ENCODE measurements around the gene HMGXB3.

GRCh38 chr5:150092159-150092787, 91.7 kb downstream of the HMGXB3 start:
- no peak for TF ChIP-seq CTCF (IDR thresholded peaks at IDR 0.05)
- no peak for TF ChIP-seq POLR2A (IDR thresholded peaks at IDR 0.05)

All from body of pancreas (tissue), 4 donors.